GM19324 (cell line): ENCODE measurements around the gene HOXC6.

Experiments
- ATAC-seq: cut with Tn5 transposase; IDR thresholded peaks from one replicate; pipeline ENCODE4 v1.9.1; 2021; ENCODE audit warnings: mild to moderate bottlenecking, moderate library complexity; ENCODE audit not compliant: unreplicated experiment, low FRiP score

HOXC6 gene

GRCh38 chr12:54012631-54013409 is 15.4 kb upstream of the HOXC6 start:
- ATAC-seq: no peak

- ATAC-seq: no peak
Measured at GRCh38 chr12:54014377-54015017, 13.7 kb upstream of the HOXC6 start.

GRCh38 chr12:54015018-54015931 is 13.0 kb upstream of the HOXC6 start:
- ATAC-seq: no peak

- no peak for ATAC-seq
Measured at GRCh38 chr12:54016051-54016450, 12.2 kb upstream of the HOXC6 start.

GRCh38 chr12:54016478-54016964 is 11.7 kb upstream of the HOXC6 start:
- ATAC-seq: no peak

GRCh38 chr12:54017027-54017788 is 11.0 kb upstream of the HOXC6 start:
- peak; percentile 12 for ATAC-seq

- ATAC-seq: peak; percentile 79
Measured at GRCh38 chr12:54017878-54018467, 10.3 kb upstream of the HOXC6 start.

- ATAC-seq: no peak
Measured at GRCh38 chr12:54018468-54018984, 9.7 kb upstream of the HOXC6 start.

GRCh38 chr12:54019091-54019811 is 9.0 kb upstream of the HOXC6 start:
- no peak for ATAC-seq

- no peak for ATAC-seq
Measured at GRCh38 chr12:54019924-54020590, 8.2 kb upstream of the HOXC6 start.

GRCh38 chr12:54020591-54021405 is 7.4 kb upstream of the HOXC6 start:
- ATAC-seq: no peak

GRCh38 chr12:54021432-54022013 is 6.7 kb upstream of the HOXC6 start:
- ATAC-seq: no peak

GRCh38 chr12:54022960-54023884 is 5.0 kb upstream of the HOXC6 start:
- no peak for ATAC-seq

GRCh38 chr12:54024127-54024526 is 4.1 kb upstream of the HOXC6 start:
- ATAC-seq: no peak

- no peak for ATAC-seq
Measured at GRCh38 chr12:54024581-54025305, 3.5 kb upstream of the HOXC6 start.
